Left ventricle myocardium inferior (tissue), 1 donor: ENCODE data around the gene KLF6. TPM values are rescaled to one million over a fixed set of nuclear protein-coding genes. Genes with fewer than 3 reads are reported as not detected.

Source experiments
- DNase-seq: peaks from one replicate; pipeline ENCODE4 v3.0.0-alpha.2; 2020
- H3K27ac ChIP-seq: fragments of 200-600 bp; replicated peaks from 2 replicates; pipeline ENCODE4 v1.8.0; 2021
- H3K27me3 ChIP-seq: fragments of 200-600 bp; 2 replicates; pipeline ENCODE4 v1.8.0; 2021; ENCODE audit warnings: low read depth
- H3K36me3 ChIP-seq: fragments of 200-600 bp; 2 replicates; pipeline ENCODE4 v1.8.0; 2021
- H3K4me1 ChIP-seq: fragments of 200-600 bp; 2 replicates; pipeline ENCODE4 v1.8.0; 2021
- H3K4me3 ChIP-seq: fragments of 200-600 bp; 2 replicates; pipeline ENCODE4 v1.8.0; 2021; ENCODE audit warnings: mild to moderate bottlenecking, moderate library complexity
- H3K9me3 ChIP-seq: fragments of 200-600 bp; replicated peaks from 2 replicates; pipeline ENCODE4 v1.8.0; 2021
- CTCF ChIP-seq: fragments of 200-600 bp; IDR thresholded peaks from 2 replicates; pipeline ENCODE4 v1.8.0; 2021; ENCODE audit warnings: antibody characterized with exemption, mild to moderate bottlenecking, borderline replicate concordance
- intact Hi-C: fragments of 100-400 bp; cut with micrococcal nuclease; formaldehyde crosslinking; loops from one replicate; pipeline ENCODE4 v1.11.0; 2022
- total RNA-seq: library from RNA; stranded (reverse); fragmentation: NEBNext Ultra II Directional; extraction: Animal tissue kit (Norgen Biotek cat#: 25700); gene quantifications from one replicate; pipeline ENCODE4 v1.2.1, GENCODE V29; 2021
- donor health status: DM: no; HTN: yes; CAD: no; lungs with severe emphysema.

KLF6 gene
- total RNA-seq, 1 donor from 2014 or later, result 43.8 TPM

GRCh38 chr10:3780021-3780770 lies 4.8 kb downstream of the KLF6 start:
- H3K27me3 ChIP-seq, result no peaks in the 10 kb centered on the region
- intact Hi-C loops, result no loop called here
- TF ChIP-seq CTCF, result no peak
- no peak for DNase-seq
- peaks cover 93% of the 10 kb centered on the region for H3K4me1 ChIP-seq
- H3K9me3 ChIP-seq, result no peaks in the 10 kb centered on the region
- H3K4me3 ChIP-seq, result peak overlapping the region; percentile 87
- peak overlapping the region; percentile 99 for H3K27ac ChIP-seq
- peaks cover 66% of the 10 kb centered on the region for H3K36me3 ChIP-seq

GRCh38 chr10:3779158-3779741 lies 5.8 kb downstream of the KLF6 start:
- no peak for TF ChIP-seq CTCF
- Histone ChIP-seq H3K36me3 (peaks cover 66% of the 10 kb centered on the region), H3K4me3 (peak overlapping the region; percentile 87), H3K27me3 (no peaks in the 10 kb centered on the region), H3K4me1 (peaks cover 93% of the 10 kb centered on the region), H3K27ac (peak overlapping the region; percentile 99), H3K9me3 (no peaks in the 10 kb centered on the region)
- intact Hi-C loops, result no loop called here
- no peak for DNase-seq

GRCh38 chr10:3778692-3779157 lies 6.3 kb downstream of the KLF6 start:
- Histone ChIP-seq H3K27me3 (no peaks in the 10 kb centered on the region), H3K27ac (peak overlapping the region; percentile 99), H3K4me1 (peaks cover 88% of the 10 kb centered on the region), H3K4me3 (peak overlapping the region; percentile 87), H3K9me3 (no peaks in the 10 kb centered on the region), H3K36me3 (peaks cover 66% of the 10 kb centered on the region)
- TF ChIP-seq CTCF, result no peak
- DNase-seq, result no peak
- intact Hi-C loops, result no loop called here

GRCh38 chr10:3777981-3778691 lies 6.9 kb downstream of the KLF6 start:
- TF ChIP-seq CTCF, result no peak
- intact Hi-C loops, result no loop called here
- peak overlapping the region; percentile 87 for H3K4me3 ChIP-seq
- peaks cover 66% of the 10 kb centered on the region for H3K36me3 ChIP-seq
- H3K9me3 ChIP-seq, result no peaks in the 10 kb centered on the region
- no peak for DNase-seq
- H3K27ac ChIP-seq, result peak overlapping the region; percentile 99
- H3K4me1 ChIP-seq, result peaks cover 82% of the 10 kb centered on the region
- no peaks in the 10 kb centered on the region for H3K27me3 ChIP-seq

GRCh38 chr10:3776796-3777571 lies 8.0 kb downstream of the KLF6 start:
- Histone ChIP-seq H3K27me3 (no peaks in the 10 kb centered on the region), H3K4me1 (peaks cover 74% of the 10 kb centered on the region), H3K27ac (peak overlapping the region; percentile 99), H3K4me3 (peak overlapping the region; percentile 87), H3K36me3 (peaks cover 66% of the 10 kb centered on the region), H3K9me3 (no peaks in the 10 kb centered on the region)
- no peak for TF ChIP-seq CTCF
- intact Hi-C loops, result no loop called here
- no peak for DNase-seq
